Testis (tissue), 2 donors: ENCODE data around the gene NDUFAF7.

Source experiments
- POLR2A ChIP-seq: fragments of 450-650 bp; IDR thresholded peaks from one replicate; pipeline ENCODE4 v1.6.1; 2017; ENCODE audit warnings: antibody characterized with exemption, mild to moderate bottlenecking, moderate library complexity
- TF ChIP-seq, protein P1 (sequence below), 3 experiments: fragments of 450-650 bp in 2 of 3; fragments of 200-600 bp in 1 of 3; sonication (generic) in 1 of 3; IDR thresholded peaks; one replicate each; pipeline ENCODE4 v1.5.1; 2016 to 2019; ENCODE audit warnings: antibody characterized with exemption in 3 of 3, mild to moderate bottlenecking in 2 of 3, moderate library complexity in 1 of 3

DNA sequence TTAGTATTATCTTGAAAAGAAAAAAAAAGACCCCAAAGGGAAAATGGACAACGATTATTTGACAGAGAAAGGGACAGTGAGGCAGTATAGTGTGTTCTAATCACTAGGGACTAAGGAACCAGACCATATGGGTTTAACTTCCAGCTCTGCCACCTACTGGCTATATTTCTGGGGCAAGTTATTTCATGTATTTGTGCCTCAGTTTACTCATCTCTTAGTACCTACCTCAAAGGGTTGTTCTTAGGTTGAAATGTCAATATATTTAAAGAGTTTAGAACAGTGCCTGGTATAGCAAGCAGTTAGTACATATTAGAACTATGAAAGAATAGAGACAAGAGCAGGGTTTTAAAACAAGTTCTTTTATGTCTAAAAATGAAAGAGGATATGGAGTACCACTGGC is 50.5 kb downstream of the NDUFAF7 start:
- TF ChIP-seq POLR2A: no peak
- TF ChIP-seq, protein P1, sequence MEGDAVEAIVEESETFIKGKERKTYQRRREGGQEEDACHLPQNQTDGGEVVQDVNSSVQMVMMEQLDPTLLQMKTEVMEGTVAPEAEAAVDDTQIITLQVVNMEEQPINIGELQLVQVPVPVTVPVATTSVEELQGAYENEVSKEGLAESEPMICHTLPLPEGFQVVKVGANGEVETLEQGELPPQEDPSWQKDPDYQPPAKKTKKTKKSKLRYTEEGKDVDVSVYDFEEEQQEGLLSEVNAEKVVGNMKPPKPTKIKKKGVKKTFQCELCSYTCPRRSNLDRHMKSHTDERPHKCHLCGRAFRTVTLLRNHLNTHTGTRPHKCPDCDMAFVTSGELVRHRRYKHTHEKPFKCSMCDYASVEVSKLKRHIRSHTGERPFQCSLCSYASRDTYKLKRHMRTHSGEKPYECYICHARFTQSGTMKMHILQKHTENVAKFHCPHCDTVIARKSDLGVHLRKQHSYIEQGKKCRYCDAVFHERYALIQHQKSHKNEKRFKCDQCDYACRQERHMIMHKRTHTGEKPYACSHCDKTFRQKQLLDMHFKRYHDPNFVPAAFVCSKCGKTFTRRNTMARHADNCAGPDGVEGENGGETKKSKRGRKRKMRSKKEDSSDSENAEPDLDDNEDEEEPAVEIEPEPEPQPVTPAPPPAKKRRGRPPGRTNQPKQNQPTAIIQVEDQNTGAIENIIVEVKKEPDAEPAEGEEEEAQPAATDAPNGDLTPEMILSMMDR (IDR thresholded peaks at IDR 0.05): no peak
